Measurements from ENCODE around the gene SUPT3H.

SUPT3H gene

DNA sequence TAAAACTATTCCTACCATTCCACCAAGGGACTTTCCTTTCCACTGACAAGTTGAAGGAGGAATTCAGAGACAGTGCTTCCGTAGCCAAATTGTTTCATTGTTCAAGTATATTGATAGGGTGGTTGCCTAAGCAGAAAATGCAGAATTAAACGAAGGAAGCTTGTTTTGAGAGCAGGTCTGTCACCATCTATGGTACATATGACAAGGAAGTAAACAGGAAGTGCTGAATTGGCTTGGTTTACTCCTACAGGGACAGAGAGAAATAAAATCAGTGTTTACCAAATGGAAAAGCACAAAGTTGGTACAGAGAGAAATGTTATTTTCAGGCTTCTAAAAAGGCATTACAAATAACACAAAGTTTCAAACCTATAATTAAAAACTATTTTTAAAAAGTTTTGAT is 568.5 kb downstream of the SUPT3H start:
- no peak for DNase-seq

DNA sequence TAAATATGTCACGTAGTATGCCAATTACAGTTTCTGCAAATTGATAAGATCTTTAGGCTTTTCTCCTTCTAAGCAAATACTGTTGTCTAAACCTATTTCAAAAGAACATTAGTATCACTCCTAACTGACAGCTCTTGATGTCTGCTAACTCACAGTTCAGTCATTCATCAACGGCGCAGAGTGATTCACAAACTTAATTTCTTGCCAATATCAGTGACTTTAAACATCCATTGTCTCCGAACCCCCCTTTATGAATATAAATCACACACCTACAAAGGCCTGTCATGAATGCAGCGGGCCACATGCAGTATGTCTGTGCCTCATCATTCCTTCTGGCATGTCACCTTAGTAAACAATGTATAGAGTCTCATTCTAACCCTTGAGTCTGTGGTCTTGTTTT is 569.6 kb downstream of the SUPT3H start:
- no peak for DNase-seq

DNA sequence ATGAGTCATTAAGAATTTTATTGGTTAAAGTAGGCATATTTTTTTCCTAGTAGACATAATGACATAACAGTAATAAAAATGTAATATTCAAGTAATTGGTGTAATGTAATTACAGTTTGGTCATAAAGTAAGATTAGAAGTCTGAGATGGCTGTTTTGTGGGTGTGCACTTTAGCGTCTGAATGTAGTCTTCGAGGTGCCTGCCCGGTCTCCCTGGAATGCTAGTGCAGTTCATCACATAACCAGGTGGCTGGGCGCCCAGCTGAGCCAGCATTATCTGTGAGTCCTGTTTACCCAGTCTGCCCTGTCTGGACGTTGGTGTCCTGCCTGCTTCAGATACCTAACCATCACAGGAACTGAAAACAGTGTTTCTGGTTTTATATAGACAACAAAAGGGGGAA is 571.1 kb downstream of the SUPT3H start:
- no peak for DNase-seq

- no peak for DNase-seq
Observed at GRCh38 chr6:44805238-44805846, 572.4 kb downstream of the SUPT3H start.

DNA sequence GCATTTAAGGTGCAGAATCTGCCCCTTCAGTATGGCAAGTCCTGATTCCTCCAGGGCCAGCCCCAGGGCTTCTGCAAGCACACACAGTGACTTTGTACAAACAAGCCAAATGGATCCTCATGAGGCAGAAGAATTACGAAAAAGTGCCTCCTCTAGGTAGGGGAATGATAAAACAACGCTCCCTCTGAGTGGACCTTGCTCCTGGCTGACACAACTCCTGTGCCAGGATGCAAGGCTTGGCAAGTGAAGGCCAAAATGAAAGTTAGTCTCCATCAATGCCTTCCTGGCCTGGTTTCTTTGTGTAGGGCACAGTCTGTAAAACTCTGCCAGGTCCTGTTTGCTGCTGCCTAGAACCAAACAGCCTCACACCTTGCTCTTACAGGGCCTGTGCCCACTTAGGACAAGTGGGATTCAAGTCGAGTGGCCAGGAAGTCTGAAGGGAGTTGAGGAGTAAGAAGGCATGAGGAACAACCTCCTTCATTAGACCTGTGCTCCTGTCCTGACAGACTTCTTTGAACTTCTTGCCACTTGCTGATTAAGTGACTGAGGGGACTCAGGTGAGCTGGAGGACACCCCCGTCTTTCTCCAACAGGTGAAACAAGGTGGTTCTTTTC is 573.1 kb downstream of the SUPT3H start:
- no peak for DNase-seq

DNA sequence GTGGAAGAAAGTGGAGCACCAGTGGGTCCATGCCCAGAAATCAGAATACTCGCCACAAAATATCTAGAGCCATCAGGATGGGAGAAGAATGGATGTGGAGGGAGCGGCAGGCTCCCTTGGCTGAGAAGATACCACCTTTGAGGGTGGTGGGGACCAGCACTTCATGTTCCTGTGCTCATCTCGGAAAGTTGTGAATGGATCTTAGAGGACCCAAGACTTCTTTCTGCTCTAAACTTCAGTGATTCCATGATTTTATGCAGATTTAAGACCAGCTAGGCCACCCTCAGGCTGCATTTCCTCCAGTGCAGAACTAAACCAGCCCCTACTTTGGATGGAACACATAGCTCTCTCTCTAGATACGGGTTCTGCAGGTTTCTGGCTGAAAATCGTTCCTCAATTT is 573.7 kb downstream of the SUPT3H start:
- no peak for DNase-seq

- DNase-seq: no peak
Observed at GRCh38 chr6:44800784-44801592, 576.7 kb downstream of the SUPT3H start.

DNA sequence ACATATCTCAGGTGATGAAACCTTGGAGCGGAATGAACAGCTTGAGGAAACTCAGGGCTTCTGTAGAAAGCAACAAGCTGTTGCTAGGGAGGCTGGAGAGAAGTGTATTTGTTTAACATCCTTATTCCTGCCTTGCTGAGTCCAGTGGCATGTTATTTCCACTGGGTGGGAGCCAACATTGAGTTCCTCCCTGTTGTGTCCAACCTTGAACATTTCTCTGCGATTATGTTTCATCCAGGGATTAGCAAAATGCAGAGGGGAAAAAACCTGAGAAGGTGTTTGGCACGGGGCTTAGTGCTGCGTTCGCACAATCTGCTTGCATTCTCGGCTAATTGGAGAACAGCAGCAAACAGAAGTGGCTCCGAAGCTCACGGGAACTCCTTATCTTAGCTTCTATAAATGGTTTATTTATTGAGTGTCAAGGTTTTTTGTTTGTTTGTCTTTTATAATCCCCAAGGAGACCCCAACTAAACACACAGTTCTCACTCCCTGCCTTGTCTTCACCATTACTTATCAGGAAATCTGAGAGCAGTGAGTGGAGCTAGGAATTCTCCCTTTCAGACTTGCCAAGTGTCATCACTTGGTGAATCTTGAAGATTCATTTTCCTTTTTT is 577.5 kb downstream of the SUPT3H start:
- no peak for DNase-seq

DNA sequence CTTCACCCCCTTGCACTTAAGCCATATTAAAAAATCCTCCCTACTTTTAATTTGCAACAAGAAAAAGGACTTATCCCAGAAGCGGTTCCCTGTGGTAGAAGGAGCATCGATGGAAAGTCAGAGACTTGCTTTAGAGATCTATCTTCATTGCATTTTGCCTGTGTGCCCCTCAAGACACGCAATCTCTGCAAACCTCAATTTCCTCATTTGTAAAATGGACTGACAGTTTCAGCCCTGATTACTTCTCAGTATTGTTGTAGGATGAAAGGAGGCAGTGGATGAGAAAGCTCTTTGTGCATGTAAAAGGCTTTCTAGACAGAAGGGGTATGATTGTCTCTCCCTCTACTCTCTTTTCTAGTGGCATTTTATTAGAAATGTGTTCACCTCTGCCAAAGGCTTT is 580.0 kb downstream of the SUPT3H start:
- DNase-seq: no peak

DNA sequence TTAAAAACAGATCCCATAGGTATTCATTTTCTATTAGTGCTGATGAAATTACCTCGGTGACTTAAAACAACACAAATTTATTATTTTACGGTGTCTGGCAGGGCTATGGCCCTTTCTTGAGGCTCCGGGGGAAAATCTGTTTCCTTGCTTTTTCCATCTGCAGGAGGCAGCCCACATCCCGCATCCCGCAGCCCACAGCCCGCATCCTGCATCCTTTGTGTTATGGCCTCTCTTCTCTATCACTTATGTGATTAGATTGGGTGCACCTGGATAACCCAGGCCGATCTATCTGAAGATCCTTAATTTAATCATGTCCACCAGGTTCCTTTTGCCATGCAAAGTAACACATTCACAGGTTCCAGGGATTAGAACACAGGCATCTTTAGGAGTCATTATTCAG is 582.4 kb downstream of the SUPT3H start:
- no peak for DNase-seq

DNA sequence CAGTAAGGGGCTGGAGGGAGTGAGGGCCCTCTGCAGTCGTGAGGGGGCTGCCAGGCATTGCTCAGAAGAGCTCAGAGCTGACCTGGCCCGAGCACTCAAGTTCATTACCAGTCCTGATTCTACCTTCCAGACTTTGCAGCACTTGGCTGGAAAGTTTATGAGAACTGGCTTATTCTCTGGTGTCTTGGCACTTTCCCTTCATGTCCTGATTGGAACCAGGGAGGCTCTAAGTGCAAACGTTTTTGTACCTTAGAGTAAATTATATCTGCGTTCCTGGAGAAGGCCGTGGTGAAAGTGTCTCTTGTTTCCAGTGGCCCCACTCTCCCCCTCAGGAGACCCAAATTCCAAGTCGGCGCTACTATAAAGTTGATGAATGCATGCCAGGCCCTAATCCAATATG is 587.9 kb downstream of the SUPT3H start:
- no peak for DNase-seq

DNA sequence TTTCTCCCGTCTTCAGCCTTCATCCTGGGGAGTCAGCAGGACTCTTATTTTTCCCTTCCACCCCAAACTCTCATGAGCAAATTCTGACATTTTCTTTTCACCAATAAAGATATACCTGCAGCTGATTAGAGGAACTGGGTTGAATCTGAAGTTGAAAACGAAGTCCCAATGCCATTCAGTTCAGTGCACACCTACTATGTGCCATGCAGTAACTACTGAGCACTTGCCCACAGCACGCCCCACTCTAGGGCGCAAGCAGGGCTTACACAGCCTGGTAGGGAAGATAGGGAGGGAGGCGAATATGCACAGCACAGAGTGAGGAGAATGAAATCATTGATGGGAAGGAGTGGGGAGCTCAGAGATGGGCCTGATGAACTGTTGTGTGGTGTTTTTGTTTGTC is 588.7 kb downstream of the SUPT3H start:
- DNase-seq: no peak

DNA sequence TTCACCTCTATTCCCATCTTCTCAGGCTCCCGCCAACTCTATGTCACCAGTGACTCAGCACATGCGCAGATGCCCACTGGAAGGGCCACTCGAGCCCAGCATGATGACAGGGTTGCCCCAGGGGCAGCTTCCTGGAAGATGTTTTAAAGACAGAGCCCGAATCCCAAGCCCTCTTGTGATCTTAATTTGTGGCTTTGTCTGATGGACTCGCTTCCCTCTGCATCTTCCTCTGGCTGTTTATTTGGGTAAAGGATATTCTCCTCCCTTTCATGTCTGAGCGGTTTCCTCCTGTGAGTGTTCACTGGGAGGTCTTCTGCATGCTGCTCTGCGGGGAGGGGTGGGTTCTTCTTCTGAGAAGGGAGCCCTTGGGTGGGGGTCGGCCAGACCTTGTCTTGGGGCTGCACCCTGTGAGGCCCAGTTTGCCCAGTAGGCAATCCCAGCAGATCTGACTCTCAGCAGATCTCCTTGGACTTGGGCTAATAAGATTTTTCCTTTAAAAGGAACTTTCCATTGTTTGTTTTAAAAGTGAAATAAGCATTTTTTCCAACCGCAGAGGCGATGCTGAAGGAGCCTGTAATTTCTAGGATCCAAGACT is 589.2 kb downstream of the SUPT3H start:
- DNase-seq: no peak

GRCh38 chr6:44787254-44787834 is 590.4 kb downstream of the SUPT3H start:
- DNase-seq: no peak

GRCh38 chr6:44785130-44785529 is 592.6 kb downstream of the SUPT3H start:
- no peak for DNase-seq

GRCh38 chr6:44784195-44784594 is 593.5 kb downstream of the SUPT3H start:
- DNase-seq: no peak

DNA sequence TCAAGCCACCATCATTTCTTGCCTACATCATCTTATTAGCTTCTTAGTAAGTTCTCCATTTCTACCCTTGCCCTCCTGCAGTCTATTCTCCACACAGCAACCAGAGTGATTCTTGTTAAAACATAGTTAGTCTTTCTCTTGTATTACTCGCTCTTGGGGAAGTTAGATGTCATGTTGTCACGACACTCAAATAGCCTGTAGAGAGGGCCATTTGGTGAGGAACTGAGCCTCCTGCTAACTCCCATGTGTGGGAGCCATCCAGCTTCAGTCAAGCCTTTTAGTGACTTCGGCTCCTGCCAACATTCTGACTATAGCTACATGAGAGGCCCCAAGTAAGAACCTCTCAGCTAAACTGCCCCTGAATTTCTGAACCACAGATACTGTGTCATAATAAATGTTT is 594.8 kb downstream of the SUPT3H start:
- DNase-seq: no peak

DNA sequence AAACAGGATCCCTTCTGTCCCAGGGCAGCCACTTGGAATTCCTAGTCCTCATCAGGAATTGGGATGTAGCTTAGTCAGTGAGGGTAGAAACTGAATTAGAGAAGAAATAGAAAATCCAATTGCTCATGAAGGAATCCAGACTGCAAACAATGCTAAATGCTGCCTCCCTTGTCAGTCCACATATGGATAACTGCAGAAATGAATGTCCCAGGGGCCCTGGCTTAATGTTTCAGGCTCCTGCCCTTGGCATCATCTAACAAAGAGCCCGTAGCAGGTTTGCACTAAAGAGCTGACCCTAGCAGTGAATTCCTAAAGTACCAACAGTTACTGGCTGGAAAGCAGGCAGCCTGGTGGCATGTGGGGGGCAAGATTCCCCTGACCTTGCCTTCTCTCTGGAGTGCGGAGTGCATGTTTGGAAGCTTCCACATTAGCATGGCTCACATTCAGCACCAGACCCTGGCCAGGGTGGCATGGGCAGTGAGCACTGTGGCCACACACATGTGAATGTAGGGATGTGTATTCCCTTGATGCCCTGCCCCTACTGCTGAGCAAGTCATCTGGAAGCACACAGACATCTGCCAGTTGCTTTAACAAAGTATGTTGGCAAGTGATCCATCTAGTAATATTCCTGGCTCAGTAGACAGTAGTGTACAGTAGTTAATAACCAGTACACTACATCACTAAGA is 595.7 kb downstream of the SUPT3H start:
- no peak for DNase-seq

DNA sequence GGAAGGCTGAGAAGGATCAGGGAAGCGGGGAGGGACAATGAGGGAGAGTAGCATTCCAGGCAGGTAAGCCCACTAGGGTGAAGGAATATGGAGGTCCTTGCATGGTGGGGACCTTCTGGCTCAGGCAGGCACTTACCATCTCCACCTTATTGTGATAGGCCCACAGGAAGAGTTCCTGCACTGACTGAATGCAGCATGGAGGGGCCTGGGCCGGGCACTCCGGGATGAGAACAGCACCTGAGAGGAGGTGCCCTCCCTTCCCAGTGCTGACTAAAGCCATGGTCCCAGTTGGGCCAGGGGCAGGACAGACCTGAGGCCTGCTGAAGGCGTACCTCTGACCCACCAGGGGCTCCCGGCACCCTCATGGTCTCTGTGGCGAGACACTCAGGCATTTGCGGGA is 597.6 kb downstream of the SUPT3H start:
- DNase-seq: no peak

DNA sequence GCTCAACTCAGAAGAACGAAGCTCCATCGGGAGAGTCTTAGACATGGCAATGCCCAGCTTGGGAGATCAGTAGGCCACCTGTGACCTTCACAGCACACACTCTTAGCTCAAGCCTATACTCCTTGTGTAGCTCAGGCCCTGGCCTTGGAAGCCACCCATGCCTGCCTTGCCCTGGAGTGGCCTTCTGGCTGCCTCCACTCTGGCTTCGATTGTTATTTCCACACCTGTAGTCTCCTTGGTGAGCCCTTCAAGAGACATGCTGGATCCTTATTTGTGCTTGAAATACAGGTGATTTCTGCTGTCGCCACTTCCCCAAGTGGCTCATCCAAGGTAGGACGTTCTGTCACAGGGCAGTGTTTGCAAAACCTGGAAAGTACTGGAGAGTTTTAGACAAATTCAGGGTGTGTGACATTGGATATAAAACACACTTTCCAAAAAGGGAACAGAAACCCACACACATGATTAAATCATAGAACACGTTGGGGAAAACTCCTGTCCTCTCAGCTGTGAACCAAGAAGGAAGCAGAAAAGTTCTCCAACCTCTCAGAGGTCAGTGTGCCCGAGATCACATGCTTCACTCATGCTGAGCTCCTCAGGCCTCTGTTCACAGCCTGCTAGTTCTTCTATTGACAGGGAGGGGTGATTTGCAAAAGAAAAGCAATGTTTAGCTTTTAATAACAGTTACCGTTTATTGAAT is 598.5 kb downstream of the SUPT3H start:
- DNase-seq: no peak
